SH-SY5Y (cell line): ENCODE results near the gene CPS1.

Source experiments
- GATA2 ChIP-seq: IDR thresholded peaks from 2 replicates; pipeline ENCODE4 v1.6.1; 2011; ENCODE audit warnings: mild to moderate bottlenecking, low read depth, low read length
- GATA3 ChIP-seq: IDR thresholded peaks from 2 replicates; pipeline ENCODE4 v1.6.1; 2011; ENCODE audit warnings: low read depth, mild to moderate bottlenecking, low read length, moderate library complexity

- TF ChIP-seq GATA2 (no peak), GATA3 (no peak)
Measured at GRCh38 chr2:210559182-210559581, 2.8 kb downstream of the CPS1 start.
